Measurements from ENCODE around the gene MSRB2. TPM values are rescaled to one million over a fixed set of nuclear protein-coding genes. Genes with fewer than 3 reads are reported as not detected.

The MSRB2 gene
- total RNA-seq, 2 donors from 2014 or later = 29.2 to 43.2 TPM

DNA sequence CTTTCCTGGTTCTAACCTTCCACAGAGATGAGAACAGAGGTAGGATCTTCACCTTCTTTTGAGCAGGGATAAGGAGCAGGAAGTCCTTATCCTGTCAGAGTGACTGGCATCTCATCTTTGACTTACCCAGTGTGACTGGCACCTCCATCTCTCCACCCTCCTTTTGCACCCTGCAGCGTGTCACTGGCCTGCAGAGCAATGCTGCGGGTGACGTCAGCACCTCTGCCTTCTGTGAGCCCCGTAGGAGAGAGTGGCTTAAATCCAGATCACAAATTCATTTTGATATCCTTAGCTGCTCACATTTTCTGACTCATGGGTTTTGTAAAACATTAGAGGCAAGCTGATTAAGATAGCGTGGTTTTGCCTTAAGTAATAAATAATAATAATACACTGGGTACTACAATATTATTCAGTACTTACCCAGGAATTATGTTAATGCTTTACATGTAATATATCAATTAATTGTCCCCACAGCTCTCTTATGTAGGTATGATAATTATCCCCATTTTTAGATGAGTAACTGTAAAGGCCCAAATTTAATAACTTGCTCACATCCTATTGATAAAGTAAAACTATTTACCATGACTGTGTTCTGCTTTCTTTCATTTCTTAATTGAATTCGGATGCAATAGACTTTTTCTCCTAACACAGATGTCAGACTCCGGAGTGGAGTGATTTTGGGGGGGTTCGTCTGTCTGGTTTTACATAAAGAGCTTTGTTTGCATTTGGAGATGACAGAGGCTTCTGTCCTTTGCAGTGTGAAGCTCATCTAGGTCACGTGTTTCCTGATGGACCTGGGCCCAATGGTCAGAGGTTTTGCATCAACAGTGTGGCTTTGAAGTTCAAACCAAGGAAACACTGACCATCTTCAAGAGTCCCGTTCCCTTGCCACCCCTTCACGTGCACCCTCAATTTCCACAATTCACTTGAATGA is 24.9 kb downstream of the MSRB2 start:
- Histone ChIP-seq H3K4me1 (no peaks in the 10 kb centered on the region), H3K9me3 (no peaks in the 10 kb centered on the region), H3K27me3 (no peaks in the 10 kb centered on the region), H3K9ac (ENCODE audit: low read depth in 2 of 2, low read length in 2 of 2) (no peak overlapping the region), H3K36me3 (no peaks in the 10 kb centered on the region), H3K27ac (no peak overlapping the region), H3K4me3 (no peak overlapping the region)
- TF ChIP-seq CTCF (IDR thresholded peaks at IDR 0.05) = no peak
- intact Hi-C loops (cut with DNase I) = no loop called here
- DNase-seq = no peak

DNA sequence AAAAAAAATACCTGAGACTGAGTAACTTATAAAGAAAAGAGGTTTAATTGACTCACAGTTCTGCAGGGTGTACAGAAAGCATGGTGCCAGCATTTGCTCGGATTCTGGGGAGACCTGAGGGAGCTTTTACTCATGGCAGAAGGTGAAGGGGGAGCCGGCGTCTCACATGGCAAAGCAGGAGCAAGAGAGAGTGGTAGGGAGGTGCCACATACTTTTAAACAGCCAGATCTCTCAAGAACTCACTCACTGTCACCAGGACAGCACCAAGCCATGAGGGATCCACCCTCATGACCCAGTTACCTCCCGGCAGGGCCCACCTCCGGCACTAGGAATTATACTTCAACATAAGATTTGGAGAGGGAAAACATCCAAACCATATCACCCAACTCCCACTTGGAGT is 25.8 kb downstream of the MSRB2 start:
- Histone ChIP-seq H3K4me3 (no peak overlapping the region), H3K27me3 (no peaks in the 10 kb centered on the region), H3K9ac (ENCODE audit: low read depth in 2 of 2, low read length in 2 of 2) (no peak overlapping the region), H3K9me3 (no peaks in the 10 kb centered on the region), H3K36me3 (no peaks in the 10 kb centered on the region), H3K4me1 (no peaks in the 10 kb centered on the region), H3K27ac (no peak overlapping the region)
- DNase-seq = no peak
- intact Hi-C loops (cut with DNase I) = no loop called here
- no peak for TF ChIP-seq CTCF (IDR thresholded peaks at IDR 0.05)

DNA sequence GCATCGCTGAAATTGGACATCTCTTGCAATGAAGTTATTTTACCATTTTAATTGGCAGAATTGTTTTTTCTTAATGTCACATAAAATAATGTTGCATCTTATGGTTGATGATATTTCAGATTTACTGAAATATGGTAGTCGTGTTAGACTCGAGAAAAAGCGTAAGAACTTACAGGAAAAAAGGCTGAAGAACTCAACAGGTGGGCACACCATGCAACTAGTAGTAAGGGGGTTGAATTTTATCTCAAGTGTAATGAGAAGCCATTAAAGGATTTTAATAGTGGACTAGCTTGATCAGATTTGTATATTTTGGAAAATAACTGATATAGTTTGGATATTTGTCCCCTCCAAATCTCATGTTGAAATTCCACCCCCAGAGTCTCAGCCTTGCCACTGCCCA is 41.1 kb downstream of the MSRB2 start:
- DNase-seq = no peak
- Histone ChIP-seq H3K4me1 (no peaks in the 10 kb centered on the region), H3K9me3 (no peaks in the 10 kb centered on the region), H3K36me3 (no peaks in the 10 kb centered on the region), H3K4me3 (no peak overlapping the region), H3K9ac (ENCODE audit: low read depth in 2 of 2, low read length in 2 of 2) (no peak overlapping the region), H3K27me3 (no peaks in the 10 kb centered on the region), H3K27ac (no peak overlapping the region)
- no peak for TF ChIP-seq CTCF (IDR thresholded peaks at IDR 0.05)
- intact Hi-C loops (cut with DNase I) = no loop called here

DNA sequence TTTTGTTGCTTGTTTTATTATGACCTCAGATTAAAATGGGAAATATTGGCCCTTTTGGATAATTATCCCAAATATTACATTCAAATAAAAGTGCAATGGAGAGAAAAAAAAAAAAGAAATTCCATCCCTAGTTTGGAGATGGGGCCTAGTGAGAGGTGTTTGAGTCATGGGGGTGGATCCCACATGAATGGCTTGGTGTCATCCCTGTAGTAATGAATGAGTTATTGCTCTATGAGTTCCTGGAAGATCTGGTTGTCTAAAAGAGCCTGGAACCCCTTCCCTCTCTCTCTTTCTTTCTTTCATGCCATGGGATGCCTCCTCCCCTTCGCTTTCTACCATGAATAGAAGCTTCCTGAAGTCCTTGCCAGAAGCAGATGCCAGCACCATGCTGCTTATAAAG is 44.3 kb downstream of the MSRB2 start:
- Histone ChIP-seq H3K9me3 (no peaks in the 10 kb centered on the region), H3K4me1 (no peaks in the 10 kb centered on the region), H3K27me3 (no peaks in the 10 kb centered on the region), H3K36me3 (no peaks in the 10 kb centered on the region), H3K27ac (no peak overlapping the region), H3K9ac (ENCODE audit: low read depth in 2 of 2, low read length in 2 of 2) (no peak overlapping the region), H3K4me3 (no peak overlapping the region)
- DNase-seq = no peak
- TF ChIP-seq CTCF (IDR thresholded peaks at IDR 0.05) = no peak
- intact Hi-C loops (cut with DNase I) = no loop called here

DNA sequence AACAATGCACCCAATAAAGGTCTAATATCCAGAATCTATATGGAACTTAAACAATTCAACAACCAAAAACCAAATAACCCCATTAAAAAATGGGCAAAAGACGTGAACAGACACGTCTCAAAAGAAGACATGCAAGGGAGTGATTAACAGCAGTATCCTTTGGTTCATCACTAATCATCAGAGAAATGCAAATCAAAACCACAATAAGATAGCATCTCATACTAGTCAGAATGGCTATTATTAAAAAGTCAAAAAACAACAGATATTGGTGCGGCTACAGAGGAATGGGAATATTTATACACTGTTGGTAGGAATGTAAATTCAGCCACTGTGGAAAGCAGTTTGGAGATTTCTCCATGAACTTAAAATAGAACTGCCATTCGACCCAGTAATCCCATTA is 46.6 kb downstream of the MSRB2 start:
- Histone ChIP-seq H3K27ac (no peak overlapping the region), H3K4me1 (no peaks in the 10 kb centered on the region), H3K9me3 (no peaks in the 10 kb centered on the region), H3K36me3 (no peaks in the 10 kb centered on the region), H3K27me3 (no peaks in the 10 kb centered on the region), H3K4me3 (no peak overlapping the region), H3K9ac (ENCODE audit: low read depth in 2 of 2, low read length in 2 of 2) (no peak overlapping the region)
- intact Hi-C loops (cut with DNase I) = no loop called here
- no peak for DNase-seq
- no peak for TF ChIP-seq CTCF (IDR thresholded peaks at IDR 0.05)
